Pancreas (tissue), 10 donors: ENCODE data around the gene SRRM2. TPM values are rescaled to one million over a fixed set of nuclear protein-coding genes. Genes with fewer than 3 reads are reported as not detected.

Experiments used
- ATAC-seq, 4 donors: fragments of 200-7000 bp; cut with Tn5 transposase; one replicate each; pipeline versions ENCODE4 v1.8.0 to v1.9.1; 2020; ENCODE audit warnings: mild to moderate bottlenecking in 4 of 4, moderate library complexity in 4 of 4
- DNase-seq, 6 donors: peaks; one replicate each; pipeline ENCODE4 v3.0.0-alpha.2; 2020
- FAIRE-seq: peaks from 2 replicates; lab custom pipeline; 2012; peaks lifted over from hg19 to GRCh38; lab: Jason Lieb, UNC
- H3K27ac ChIP-seq, 4 donors: fragments of 200-600 bp; sonication (generic); 1 replicate in 3 of 4; 2 replicates in 1 of 4; pipeline versions ENCODE4 v1.5.0 to v1.8.0; 2020
- H3K27me3 ChIP-seq, 4 donors: fragments of 200-600 bp; one replicate each; pipeline ENCODE4 v1.8.0; 2021
- H3K36me3 ChIP-seq, 3 donors: fragments of 200-600 bp; sonication (generic) in 1 of 3; one replicate each; pipeline versions ENCODE4 v1.5.0 to v1.8.0; 2020 to 2021
- H3K4me1 ChIP-seq, 3 donors: fragments of 200-600 bp; one replicate each; pipeline ENCODE4 v1.8.0; 2021
- H3K4me3 ChIP-seq, 4 donors: fragments of 200-600 bp; sonication (generic) in 2 of 4; one replicate each; pipeline versions ENCODE4 v1.5.0 to v1.8.0; 2020 to 2021
- H3K9me3 ChIP-seq, 4 donors: fragments of 200-600 bp; one replicate each; pipeline ENCODE4 v1.8.0; 2021
- CTCF ChIP-seq, 4 donors: fragments of 200-600 bp; sonication (generic) in 3 of 4; IDR thresholded peaks; one replicate each; pipeline versions ENCODE4 v1.5.0 to v1.8.0; 2021; ENCODE audit warnings: antibody characterized with exemption in 4 of 4
- WGBS, 2 donors: extraction: QIAGEN DNeasy Blood & Tissue Kit; methylation state at CpG; one replicate each; pipeline ENCODE4 v1.1.7; 2013; 5-methylcytosine and 5-hydroxymethylcytosine counted together
- intact Hi-C, 3 donors: fragments of 100-400 bp; cut with DNase I; formaldehyde crosslinking; loops; one replicate each; pipeline versions ENCODE4 v1.11.1 to v1.14.2; 2022
- polyA plus RNA-seq, 2 donors: library from polyadenylated mRNA; stranded (reverse); fragments of 200-250 nt; gene quantifications; one replicate each; pipeline ENCODE4 v1.2.3, GENCODE V29; 2013
- total RNA-seq, 6 donors: library from RNA; stranded (reverse); fragmentation: NEBNext Ultra II Directional in 4 of 6; extraction: Animal tissue kit (Norgen Biotek cat#: 25700) in 4 of 6; gene quantifications; one replicate each; pipeline versions ENCODE4 v1.2.1 to v1.2.4, GENCODE V29; 2021 to 2023
- donor health status: healthy with polysubstance abuse.
- donor health status: DM: no; HTN: no; CAD: no; lungs with moderate emphysema.
- donor health status: DM: no; HTN: no; CAD: no.
- donor health status: control.
- donor health status: control.
- donor health status: Bipolar disorder and iron deficiency.
- donor health status: DM: yes; HTN: yes; CAD: no.
- donor health status: DM: no; HTN: no; CAD: no.
- donor health status: DM: no; HTN: no; CAD: no.
- donor health status: DM: yes; HTN: yes; CAD: no.

SRRM2 gene
- total and polyA plus RNA-seq, 8 donors: 244 to 1,932 (median 380) TPM

GRCh38 chr16:2708290-2708639, 44.2 kb upstream of the SRRM2 start:
- intact Hi-C loops: no loop called here
- H3K9me3 ChIP-seq: no peaks in the 10 kb centered on the region
- no peak overlapping the region for H3K27ac ChIP-seq
- no peaks in the 10 kb centered on the region for H3K27me3 ChIP-seq
- H3K4me1 ChIP-seq: no peaks in the 10 kb centered on the region
- no peak for DNase-seq
- peaks cover 0 to 24% (median 4%) of the 10 kb centered on the region in 3 donors for H3K36me3 ChIP-seq
- no peak for ATAC-seq
- WGBS, 2 donors: 93 to 95% methylated on average over 14 of the region's 14 CpGs
- no peak overlapping the region for H3K4me3 ChIP-seq
- no peak for FAIRE-seq
- TF ChIP-seq CTCF (IDR thresholded peaks at IDR 0.05): no peak

GRCh38 chr16:2708955-2709587, 43.4 kb upstream of the SRRM2 start:
- Histone ChIP-seq H3K27ac (no peak overlapping the region), H3K36me3 (peaks cover 0 to 17% (median 4%) of the 10 kb centered on the region in 3 donors), H3K9me3 (no peaks in the 10 kb centered on the region), H3K4me1 (no peaks in the 10 kb centered on the region), H3K27me3 (no peaks in the 10 kb centered on the region), H3K4me3 (no peak overlapping the region)
- 93 to 94% methylated on average over 22 of the region's 22 CpGs for WGBS, 2 donors
- intact Hi-C loops: no loop called here
- no peak for TF ChIP-seq CTCF (IDR thresholded peaks at IDR 0.05)
- FAIRE-seq (no peak), DNase-seq (no peak), ATAC-seq (no peak)

- H3K4me3 ChIP-seq: no peak overlapping the region
- no peak overlapping the region for H3K27ac ChIP-seq
- intact Hi-C loops: no loop called here
- TF ChIP-seq CTCF (IDR thresholded peaks at IDR 0.05): no peak
- ATAC-seq (no peak), DNase-seq (peak in 1 of 6 donors; percentile 54), FAIRE-seq (no peak)
- WGBS, 2 donors: 94 to 95% methylated on average over 10 of the region's 10 CpGs
- no peaks in the 10 kb centered on the region for H3K9me3 ChIP-seq
- H3K36me3 ChIP-seq: peaks cover 0 to 17% (median 4%) of the 10 kb centered on the region in 3 donors
- H3K27me3 ChIP-seq: no peaks in the 10 kb centered on the region
- no peaks in the 10 kb centered on the region for H3K4me1 ChIP-seq
Observed at GRCh38 chr16:2709588-2709984, 42.9 kb upstream of the SRRM2 start.

GRCh38 chr16:2710021-2710710, 42.3 kb upstream of the SRRM2 start:
- Histone ChIP-seq H3K36me3 (peaks cover 0 to 17% (median 4%) of the 10 kb centered on the region in 3 donors), H3K4me1 (no peaks in the 10 kb centered on the region), H3K27ac (no peak overlapping the region), H3K4me3 (no peak overlapping the region), H3K27me3 (no peaks in the 10 kb centered on the region), H3K9me3 (no peaks in the 10 kb centered on the region)
- FAIRE-seq: no peak
- WGBS, 2 donors: 88 to 89% methylated on average over 20 of the region's 20 CpGs
- DNase-seq: peak in 2 of 6 donors; percentile 26 to 63
- intact Hi-C loops: no loop called here
- ATAC-seq: no peak
- no peak for TF ChIP-seq CTCF (IDR thresholded peaks at IDR 0.05)

GRCh38 chr16:2710711-2711231, 41.7 kb upstream of the SRRM2 start:
- no peak overlapping the region for H3K4me3 ChIP-seq
- TF ChIP-seq CTCF (IDR thresholded peaks at IDR 0.05): no peak

More at GRCh38 chr16:2710711-2711231, 41.7 kb upstream of the SRRM2 start:
- peaks cover 0 to 3% (median 0%) of the 10 kb centered on the region in 3 donors for H3K4me1 ChIP-seq
- H3K36me3 ChIP-seq: peaks cover 0 to 17% (median 4%) of the 10 kb centered on the region in 3 donors
- H3K9me3 ChIP-seq: no peaks in the 10 kb centered on the region
- H3K27me3 ChIP-seq: no peaks in the 10 kb centered on the region
- 57 to 59% methylated on average over 11 of the region's 11 CpGs for WGBS, 2 donors
- no peak overlapping the region for H3K27ac ChIP-seq
- ATAC-seq (no peak), FAIRE-seq (no peak), DNase-seq (peak in 1 of 6 donors; percentile 63)
- intact Hi-C loops: no loop called here
